ENCODE measurements around the gene ELL2.

GRCh38 chr5:95859661-95860060, 102.0 kb downstream of the ELL2 start:
- no peak for TF ChIP-seq GATA2 (IDR thresholded peaks at IDR 0.05; ENCODE audit: low read depth, low read length)
- no peak for TF ChIP-seq GATA3 (IDR thresholded peaks at IDR 0.05; ENCODE audit: low read depth, low read length)

Data from SH-SY5Y (cell line).